HUDEP-2 (cell line): Measurements from ENCODE around the gene RNF11.

Source experiments
- DNase-seq, 76 experiments: peaks; one replicate each; lab custom pipeline; 2025; ENCODE audit not compliant: unreplicated experiment in 76 of 76; lab: John Stamatoyannopoulos, UW

Gene RNF11

GRCh38 chr1:51255331-51255730 lies 19.3 kb downstream of the RNF11 start:
- DNase-seq: no peak

GRCh38 chr1:51263147-51263877 lies 27.2 kb downstream of the RNF11 start:
- DNase-seq: no peak

GRCh38 chr1:51264451-51264850 lies 28.4 kb downstream of the RNF11 start:
- DNase-seq: no peak

- DNase-seq: no peak
These were observed 29.5 kb downstream of the RNF11 start for GRCh38 chr1:51265618-51266017.

DNA sequence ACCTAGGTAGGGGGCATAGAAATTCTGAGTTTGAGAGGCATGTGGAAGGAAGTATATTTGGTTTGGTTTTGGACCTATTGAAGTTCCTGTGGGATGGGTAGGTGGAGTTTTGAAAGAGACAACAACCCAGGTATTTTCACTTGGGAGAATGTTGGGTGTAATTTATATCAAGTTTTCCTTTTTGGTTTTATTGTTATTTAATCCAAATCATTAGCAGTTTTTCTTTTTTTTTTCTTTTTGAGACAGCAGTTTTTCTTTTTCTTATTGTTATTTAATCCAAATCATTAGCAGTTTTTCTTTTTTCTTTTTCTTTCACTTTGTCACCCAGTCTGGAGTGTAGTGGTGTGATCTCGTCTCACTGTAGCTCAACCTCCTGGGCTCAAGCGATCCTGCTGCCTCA lies 30.1 kb downstream of the RNF11 start:
- no peak for DNase-seq

- no peak for DNase-seq
These were observed 30.7 kb downstream of the RNF11 start for GRCh38 chr1:51266791-51267190.

GRCh38 chr1:51268634-51269033 lies 32.6 kb downstream of the RNF11 start:
- no peak for DNase-seq

- DNase-seq: no peak
These were observed 34.7 kb downstream of the RNF11 start for GRCh38 chr1:51270751-51271150.

DNA sequence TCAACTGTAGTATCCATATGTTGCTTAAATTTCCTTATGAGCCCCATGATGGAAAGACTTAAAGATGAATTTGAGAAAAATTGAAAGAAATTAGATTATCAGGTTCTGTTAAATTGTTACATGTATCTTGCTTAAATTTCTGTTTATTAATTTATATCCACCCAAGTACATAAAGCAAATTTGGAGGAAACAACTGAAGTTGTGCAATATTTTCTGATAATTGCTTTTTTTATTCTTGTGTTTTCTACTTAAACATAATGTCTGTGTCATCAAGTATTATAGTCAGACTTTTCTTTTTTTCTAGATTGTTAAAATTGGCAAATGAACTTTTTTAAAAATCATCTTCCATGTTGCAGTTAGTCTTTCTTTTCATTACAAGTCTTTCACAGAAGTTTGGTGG lies 36.8 kb downstream of the RNF11 start:
- no peak for DNase-seq

DNA sequence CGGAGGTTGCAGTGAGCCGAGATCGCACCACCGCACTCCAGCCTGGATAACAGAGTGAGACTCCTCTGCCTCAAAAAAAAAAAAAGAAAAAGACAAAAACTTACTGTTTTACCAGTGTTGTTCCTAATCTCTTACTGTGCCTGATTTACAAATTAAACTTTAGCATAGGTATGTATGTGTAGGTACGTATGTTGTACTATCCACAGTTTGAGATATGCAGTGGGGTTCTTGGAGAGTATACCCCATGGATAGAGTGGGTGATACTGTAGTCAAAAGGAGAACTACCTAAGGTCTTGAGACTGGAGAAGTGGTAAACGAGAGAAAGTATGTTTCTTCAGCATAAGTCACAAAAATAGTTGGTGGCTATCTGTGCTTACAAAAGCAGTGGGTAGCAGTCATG lies 38.6 kb downstream of the RNF11 start:
- DNase-seq: no peak

- DNase-seq: no peak
These were observed 40.2 kb downstream of the RNF11 start for GRCh38 chr1:51276286-51276685.

DNA sequence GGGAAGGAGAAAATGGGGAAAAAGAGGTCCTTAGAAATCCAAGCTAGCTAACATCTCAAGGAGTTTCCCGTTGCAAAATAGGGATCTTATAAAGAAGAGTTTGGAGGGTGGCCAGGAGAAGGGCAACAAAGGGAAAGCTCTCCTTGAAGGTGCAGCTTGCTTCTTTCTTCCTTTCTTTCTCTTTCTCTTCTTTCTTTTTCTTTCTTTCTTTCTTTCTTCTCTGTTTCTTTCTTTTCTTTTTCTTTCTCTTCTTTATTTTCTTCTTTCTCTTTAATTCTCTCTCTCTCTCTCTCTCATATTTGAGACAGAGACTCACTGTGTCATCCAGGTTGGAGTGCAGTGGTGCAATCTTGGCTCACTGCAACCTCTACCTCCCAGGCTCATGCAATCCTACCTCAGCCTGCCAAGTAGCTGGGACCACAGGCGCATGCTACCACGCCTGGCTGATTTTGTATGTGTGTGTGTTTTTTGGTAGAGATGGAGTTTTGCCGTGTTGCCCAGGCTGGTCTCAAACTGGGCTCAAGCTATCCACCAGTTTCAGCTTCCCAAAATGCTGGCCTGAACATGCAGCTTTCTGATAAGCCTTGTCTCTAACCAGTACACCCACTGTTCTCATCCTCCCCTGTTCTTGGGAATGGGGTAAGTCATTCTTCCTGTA lies 44.4 kb downstream of the RNF11 start:
- DNase-seq: peak in 5 of 76 experiments; percentile 4 to 25 (median 16)

DNA sequence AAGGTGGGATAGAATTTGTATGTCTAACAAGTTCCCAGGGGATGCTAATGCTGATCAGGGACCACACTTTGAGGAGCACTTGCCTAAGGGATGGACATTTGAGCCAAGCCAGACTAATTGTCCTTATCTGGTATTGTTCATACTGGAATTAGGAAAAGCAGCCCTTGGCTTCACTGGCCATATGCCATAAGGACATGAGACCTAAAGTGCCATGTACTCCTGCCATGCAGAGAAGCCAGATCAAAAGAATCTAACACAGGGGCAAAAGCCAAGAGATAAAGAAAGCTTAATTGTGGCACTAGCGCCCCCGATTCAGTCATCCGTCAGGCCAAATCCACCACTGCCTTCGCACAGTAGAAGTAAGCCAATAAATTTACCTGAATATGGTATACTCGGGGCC lies 45.7 kb downstream of the RNF11 start:
- DNase-seq: no peak

DNA sequence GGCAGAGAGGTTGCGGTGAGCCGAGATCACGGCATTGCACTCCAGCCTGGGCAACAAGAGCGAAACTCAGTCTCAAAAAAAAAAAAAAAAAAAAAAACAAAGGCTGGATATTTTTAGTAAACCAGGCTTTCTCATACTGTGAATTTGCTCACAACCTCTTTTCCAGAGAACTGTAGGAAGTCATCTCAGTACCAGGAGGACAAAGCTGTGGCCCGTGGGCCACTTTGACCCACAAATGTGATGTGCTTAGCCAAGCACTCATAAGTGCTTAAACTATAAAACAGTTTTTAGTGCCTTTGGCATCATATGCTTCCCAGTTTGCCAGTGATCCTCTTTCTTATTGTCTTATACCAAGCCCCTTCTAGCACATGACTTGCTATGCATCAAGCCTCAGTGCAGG lies 46.5 kb downstream of the RNF11 start:
- DNase-seq: no peak

DNA sequence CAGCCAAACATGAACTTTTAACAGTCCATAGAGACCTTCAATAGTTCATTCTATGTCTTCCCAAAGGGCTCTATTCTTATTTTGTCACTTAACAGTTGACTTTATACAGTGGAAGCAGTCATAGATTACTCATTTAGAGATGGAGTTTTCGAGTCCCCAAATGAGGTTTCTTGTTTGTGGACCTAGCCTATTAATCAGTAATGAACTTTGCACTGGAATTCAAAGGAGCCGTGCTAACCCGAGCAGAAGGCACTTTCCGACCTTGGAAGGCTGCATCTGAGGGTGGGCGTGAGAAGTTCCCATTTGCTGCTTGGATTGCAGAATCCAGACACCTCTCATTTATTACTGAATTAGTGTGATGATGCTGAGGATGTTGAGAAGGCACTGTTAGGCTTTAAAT lies 47.9 kb downstream of the RNF11 start:
- no peak for DNase-seq

- DNase-seq: peak in 74 of 76 experiments; percentile 36 to 99 (median 91)
These were observed 48.4 kb downstream of the RNF11 start for GRCh38 chr1:51284487-51284954.

DNA sequence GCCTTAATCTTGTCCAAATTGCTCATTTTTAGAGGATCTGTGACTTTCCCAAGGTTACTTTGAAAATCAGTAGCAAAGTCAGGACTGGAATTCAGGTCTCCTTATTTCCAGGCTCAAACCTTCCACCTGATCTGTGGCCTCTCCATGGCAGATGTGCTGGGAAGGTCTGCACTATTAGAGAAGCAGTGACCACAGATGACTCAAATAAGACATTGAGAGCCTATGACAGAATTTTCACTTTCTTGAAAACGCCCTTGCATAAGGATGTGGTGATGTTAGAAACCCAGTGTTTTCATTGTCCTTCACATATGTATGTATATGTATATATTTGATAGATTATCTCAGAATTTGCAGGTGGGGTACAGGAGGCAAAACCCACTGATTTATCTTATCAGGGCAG lies 49.0 kb downstream of the RNF11 start:
- peak in 1 of 76 experiments; percentile 8 for DNase-seq

GRCh38 chr1:51287966-51288365 lies 51.9 kb downstream of the RNF11 start:
- DNase-seq: no peak

DNA sequence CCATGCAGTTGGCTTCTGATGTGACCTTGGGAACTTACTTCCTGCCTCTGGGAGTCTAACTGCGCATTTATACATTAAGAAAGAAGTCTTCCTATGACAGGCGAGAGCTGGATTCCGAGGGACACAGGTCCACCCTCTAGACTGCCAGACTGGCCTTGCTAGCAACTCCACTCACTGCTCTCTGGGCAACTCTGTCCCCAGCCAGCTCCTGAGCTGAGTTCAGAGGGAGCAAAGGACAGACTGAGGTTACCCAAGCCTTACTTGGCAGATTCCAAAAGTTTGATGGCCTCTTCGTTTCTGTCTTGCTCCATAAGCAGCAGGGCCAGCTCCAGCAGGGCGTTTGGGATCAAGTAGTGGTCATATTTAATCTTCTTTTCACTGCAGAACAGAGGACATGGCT lies 52.5 kb downstream of the RNF11 start:
- DNase-seq: no peak

GRCh38 chr1:51289676-51290488 lies 53.8 kb downstream of the RNF11 start:
- no peak for DNase-seq

GRCh38 chr1:51290489-51290847 lies 54.4 kb downstream of the RNF11 start:
- DNase-seq: no peak
